Peyer's patch (tissue), 4 donors: ENCODE measurements around the gene SAFB.

Experiments
- CTCF ChIP-seq, 6 experiments: fragments of 450-650 bp in 4 of 6; fragments of 200-600 bp in 2 of 6; sonication (generic) in 1 of 6; IDR thresholded peaks; one replicate each; pipeline ENCODE4 v1.5.1; 2017 to 2019; ENCODE audit warnings: antibody characterized with exemption in 6 of 6, mild to moderate bottlenecking in 3 of 6, moderate library complexity in 1 of 6
- POLR2A ChIP-seq, 2 donors: fragments of 450-650 bp; IDR thresholded peaks; one replicate each; pipeline ENCODE4 v1.5.1; 2017; ENCODE audit warnings: antibody characterized with exemption in 2 of 2, mild to moderate bottlenecking in 2 of 2, moderate library complexity in 2 of 2

GRCh38 chr19:5692723-5693194 lies 69.9 kb downstream of the SAFB start:
- TF ChIP-seq POLR2A (IDR thresholded peaks at IDR 0.05) (no peak), CTCF (IDR thresholded peaks at IDR 0.05) (no peak)
